ENCODE results near the gene SMC6. TPM values are rescaled to one million over a fixed set of nuclear protein-coding genes. Genes with fewer than 3 reads are reported as not detected.

The SMC6 gene
- polyA plus RNA-seq, 1 donor (not counting 4 experiments of a cell fraction or from before 2014, with no cell fraction given), result 24.4 TPM

- peak overlapping the region; percentile 92 for H3K9ac ChIP-seq (ENCODE audit: control insufficient read depth, extremely low read depth, insufficient read depth, low read length)
- DNase-seq (ENCODE audit: low read depth, low spot score) (no peak), FAIRE-seq (no peak)
- peak overlapping the region; percentile 85 for H2AFZ ChIP-seq (ENCODE audit: control insufficient read depth, low read length)
- H3K27ac ChIP-seq (ENCODE audit: control insufficient read depth, insufficient read depth, low read length), result peak overlapping the region; percentile 82
- H4K20me1 ChIP-seq (ENCODE audit: control insufficient read depth, extremely low read depth, insufficient read depth, low read length), result no peaks in the 10 kb centered on the region
- H3K79me2 ChIP-seq (ENCODE audit: control insufficient read depth, insufficient read depth, low read length), result peaks cover 85% of the 10 kb centered on the region
- peaks cover 33% of the 10 kb centered on the region for H3K4me1 ChIP-seq (ENCODE audit: control insufficient read depth, extremely low read depth, insufficient read depth, low read length)
- H3K9me3 ChIP-seq (ENCODE audit: control insufficient read depth, low read depth, low read length), result no peaks in the 10 kb centered on the region
- TF ChIP-seq CTCF (optimal IDR thresholded peaks at IDR 0.05 in 1 of 3, IDR thresholded peaks at IDR 0.05 in 1 of 3, conservative IDR thresholded peaks at IDR 0.05 in 1 of 3; ENCODE audit: extremely low read depth in 1 of 3, insufficient read depth in 2 of 3, low read length in 3 of 3) (no peak), EZH2 (IDR thresholded peaks at IDR 0.05; ENCODE audit: low read length) (no peak)
- no peaks in the 10 kb centered on the region for H3K9me1 ChIP-seq (ENCODE audit: control insufficient read depth, extremely low read depth, insufficient read depth, low read length)
- H3K4me3 ChIP-seq (ENCODE audit: control insufficient read depth in 2 of 3, extremely low read depth in 1 of 3, insufficient read depth in 2 of 3, low read depth in 1 of 3, low read length in 3 of 3), result peak overlapping the region; percentile 90 to 98 (median 96)
- peak overlapping the region; percentile 93 for H3K4me2 ChIP-seq (ENCODE audit: control insufficient read depth, extremely low read depth, insufficient read depth, low read depth, low read length)
- no peaks in the 10 kb centered on the region for H3K27me3 ChIP-seq (ENCODE audit: control insufficient read depth, extremely low read depth, insufficient read depth, low read length)
- dilution Hi-C loops (cut with MboI; ENCODE audit: extremely low pct_ligation_motif_present, low sequenced_read_pairs), result no loop called here
- H3K36me3 ChIP-seq (ENCODE audit: control insufficient read depth in 2 of 2, extremely low read depth in 1 of 2, insufficient read depth in 2 of 2, low read length in 2 of 2), result no peaks in the 10 kb centered on the region
Observed at GRCh38 chr2:17752892-17753802, 463 bp downstream of the SMC6 start.

GRCh38 chr2:17752246-17752645 is 1.4 kb downstream of the SMC6 start:
- H3K27ac ChIP-seq (ENCODE audit: control insufficient read depth, insufficient read depth, low read length), result peak overlapping the region; percentile 82
- no peak overlapping the region for H2AFZ ChIP-seq (ENCODE audit: control insufficient read depth, low read length)
- dilution Hi-C loops (cut with MboI; ENCODE audit: extremely low pct_ligation_motif_present, low sequenced_read_pairs), result no loop called here

More at GRCh38 chr2:17752246-17752645, 1.4 kb downstream of the SMC6 start:
- no peak for TF ChIP-seq CTCF (optimal IDR thresholded peaks at IDR 0.05 in 1 of 3, IDR thresholded peaks at IDR 0.05 in 1 of 3, conservative IDR thresholded peaks at IDR 0.05 in 1 of 3; ENCODE audit: extremely low read depth in 1 of 3, insufficient read depth in 2 of 3, low read length in 3 of 3)
- TF ChIP-seq EZH2 (IDR thresholded peaks at IDR 0.05; ENCODE audit: low read length), result no peak
- Histone ChIP-seq H3K9ac (ENCODE audit: control insufficient read depth, extremely low read depth, insufficient read depth, low read length) (peak overlapping the region; percentile 92), H3K4me3 (ENCODE audit: control insufficient read depth in 2 of 3, extremely low read depth in 1 of 3, insufficient read depth in 2 of 3, low read depth in 1 of 3, low read length in 3 of 3) (peak overlapping the region; percentile 90 to 98 (median 96)), H3K4me2 (ENCODE audit: control insufficient read depth, extremely low read depth, insufficient read depth, low read depth, low read length) (peak overlapping the region; percentile 93), H3K27me3 (ENCODE audit: control insufficient read depth, extremely low read depth, insufficient read depth, low read length) (no peaks in the 10 kb centered on the region), H3K79me2 (ENCODE audit: control insufficient read depth, insufficient read depth, low read length) (peaks cover 82% of the 10 kb centered on the region), H3K4me1 (ENCODE audit: control insufficient read depth, extremely low read depth, insufficient read depth, low read length) (peaks cover 29% of the 10 kb centered on the region), H3K9me3 (ENCODE audit: control insufficient read depth, low read depth, low read length) (no peaks in the 10 kb centered on the region), H4K20me1 (ENCODE audit: control insufficient read depth, extremely low read depth, insufficient read depth, low read length) (no peaks in the 10 kb centered on the region), H3K36me3 (ENCODE audit: control insufficient read depth in 2 of 2, extremely low read depth in 1 of 2, insufficient read depth in 2 of 2, low read length in 2 of 2) (no peaks in the 10 kb centered on the region), H3K9me1 (ENCODE audit: control insufficient read depth, extremely low read depth, insufficient read depth, low read length) (no peaks in the 10 kb centered on the region)
- DNase-seq (ENCODE audit: low read depth, low spot score) (no peak), FAIRE-seq (no peak)
